Measurements from ENCODE around the gene GALNT17.

DNA sequence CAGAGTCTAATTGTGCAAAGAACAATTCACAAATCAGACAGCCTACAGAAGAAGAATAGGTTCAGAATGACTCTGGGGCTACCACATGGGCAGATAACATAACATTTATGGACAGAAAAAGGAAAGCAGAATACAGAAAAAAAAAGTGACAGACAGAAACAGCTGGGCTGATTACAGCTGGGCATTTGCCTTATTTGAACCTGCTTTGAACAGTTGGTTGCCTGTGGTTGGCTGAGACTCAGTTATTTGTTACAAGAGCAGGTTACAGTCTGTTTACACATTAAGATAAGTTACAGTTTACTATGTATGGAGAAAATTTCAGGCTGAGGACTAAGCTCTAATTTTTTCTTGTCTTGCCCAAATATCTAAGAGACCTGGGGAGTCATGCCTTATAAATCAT, 327.2 kb downstream of the GALNT17 start:
- TF ChIP-seq FOXK2 (IDR thresholded peaks at IDR 0.05) (no peak), ARNT (IDR thresholded peaks at IDR 0.05) (no peak), FOXM1 (IDR thresholded peaks at IDR 0.05; ENCODE audit: borderline replicate concordance) (no peak), ELF4 (IDR thresholded peaks at IDR 0.05) (no peak)
